IMR-90 (cell line): ENCODE data around the gene IGF2BP3. TPM values are rescaled to one million over a fixed set of nuclear protein-coding genes. Genes with fewer than 3 reads are reported as not detected.

Experiments used
- ATAC-seq: fragments of 200-7000 bp; cut with Tn5 transposase; 2 replicates; pipeline ENCODE4 v1.9.1; 2020; ENCODE audit warnings: low read depth, mild to moderate bottlenecking, moderate library complexity
- BruUV-seq: library from RNA; stranded (reverse); fragments of 400-500 nt; replicated peaks from 2 replicates; lab custom pipeline; 2021; lab: Mats Ljungman, UMichigan
- CTCF ChIA-PET: fragments of 300-600 bp; formaldehyde crosslinking; extraction: SDS; loops from one replicate; lab custom pipeline; 2021; ENCODE audit warnings: antibody characterized with exemption; lab: Yijun Ruan, JAX
- POLR2A ChIA-PET: fragments of 300-600 bp; sonication (Branson Sonifier 250); formaldehyde crosslinking; loops from one replicate; lab custom pipeline; 2022; ENCODE audit warnings: antibody characterized with exemption; ENCODE audit not compliant: unreplicated experiment; lab: Charles Lee
- DNase-seq: peaks from one replicate; pipeline ENCODE4 v3.0.0; 2013
- H2AFZ ChIP-seq: replicated peaks from 2 replicates; pipeline ENCODE3; 2013; ENCODE audit warnings: low read length, mild to moderate bottlenecking; ENCODE audit not compliant: poor library complexity
- H2AK5ac ChIP-seq: 2 replicates; pipeline ENCODE4 v1.6.1; 2013; ENCODE audit warnings: low read depth, low read length, inconsistent platforms
- H2AK9ac ChIP-seq: replicated peaks from 2 replicates; pipeline ENCODE3; 2013; ENCODE audit warnings: mild to moderate bottlenecking, low read depth, low read length, moderate library complexity; ENCODE audit not compliant: poor library complexity
- H2BK120ac ChIP-seq: 2 replicates; pipeline ENCODE4 v1.6.1; 2013; ENCODE audit warnings: low read depth, low read length, inconsistent platforms
- H2BK15ac ChIP-seq: 3 replicates; pipeline ENCODE4 v1.6.1; 2013; ENCODE audit warnings: low read depth, low read length, inconsistent platforms
- H2BK20ac ChIP-seq: 2 replicates; pipeline ENCODE4 v1.6.1; 2013; ENCODE audit warnings: low read depth, mild to moderate bottlenecking, inconsistent platforms, low read length, moderate library complexity
- H2BK5ac ChIP-seq: 2 replicates; pipeline ENCODE4 v1.6.1; 2013; ENCODE audit warnings: mild to moderate bottlenecking, low read depth, low read length, inconsistent platforms; ENCODE audit not compliant: poor library complexity, severe bottlenecking
- H3K14ac ChIP-seq: replicated peaks from 2 replicates; pipeline ENCODE4 v1.6.1; 2013; ENCODE audit warnings: low read depth, low read length, inconsistent platforms
- H3K18ac ChIP-seq: 2 replicates; pipeline ENCODE4 v1.6.1; 2013; ENCODE audit warnings: low read depth, low read length, control low read depth
- H3K23ac ChIP-seq: 2 replicates; pipeline ENCODE4 v1.6.1; 2013; ENCODE audit warnings: low read depth, low read length, inconsistent platforms
- H3K27ac ChIP-seq: 2 replicates; pipeline ENCODE4 v1.5.1; 2013; ENCODE audit warnings: mild to moderate bottlenecking, control low read depth, low read length; ENCODE audit not compliant: insufficient read depth
- H3K27me3 ChIP-seq: 2 replicates; pipeline ENCODE4 v1.6.1; 2013; ENCODE audit warnings: low read length; ENCODE audit not compliant: control insufficient read depth, insufficient read depth
- H3K36me3 ChIP-seq: 2 replicates; pipeline ENCODE4 v1.6.1; 2013; ENCODE audit warnings: low read length, mixed read lengths; ENCODE audit not compliant: control insufficient read depth, insufficient read depth
- H3K4ac ChIP-seq: 2 replicates; pipeline ENCODE4 v1.6.1; 2013; ENCODE audit warnings: low read depth, low read length, inconsistent platforms
- H3K4me1 ChIP-seq: 2 replicates; pipeline ENCODE4 v1.6.1; 2013; ENCODE audit warnings: low read length, mixed read lengths; ENCODE audit not compliant: control insufficient read depth, insufficient read depth
- H3K4me2 ChIP-seq: 2 replicates; pipeline ENCODE4 v1.6.1; 2013; ENCODE audit warnings: low read depth, mild to moderate bottlenecking, control low read depth, low read length, moderate library complexity
- H3K4me3 ChIP-seq: 2 replicates; pipeline ENCODE4 v1.5.1; 2013; ENCODE audit warnings: low read depth, mild to moderate bottlenecking, control low read depth, low read length, moderate library complexity; ENCODE audit not compliant: insufficient read depth
- H3K56ac ChIP-seq: 2 replicates; pipeline ENCODE4 v1.6.1; 2013; ENCODE audit warnings: low read length, inconsistent platforms; ENCODE audit not compliant: insufficient read depth; ENCODE audit errors: extremely low read depth
- H3K79me1 ChIP-seq, 2 experiments: 2 replicates each; pipeline ENCODE4 v1.6.1; 2013; ENCODE audit warnings: low read length in 2 of 2, inconsistent platforms in 1 of 2, low read depth in 1 of 2
- H3K9ac ChIP-seq: 2 replicates; pipeline ENCODE4 v1.6.1; 2013; ENCODE audit warnings: low read depth, low read length, control low read depth
- H3K9me1 ChIP-seq: 2 replicates; pipeline ENCODE4 v1.6.1; 2013; ENCODE audit warnings: low read length, inconsistent platforms; ENCODE audit not compliant: insufficient read depth
- H3K9me3 ChIP-seq: 2 replicates; pipeline ENCODE4 v1.6.1; 2013; ENCODE audit warnings: low read length; ENCODE audit not compliant: control insufficient read depth, insufficient read depth
- H4K20me1 ChIP-seq: 2 replicates; pipeline ENCODE4 v1.6.1; 2013; ENCODE audit warnings: low read length, inconsistent platforms; ENCODE audit not compliant: insufficient read depth
- H4K5ac ChIP-seq: 2 replicates; pipeline ENCODE4 v1.6.1; 2013; ENCODE audit warnings: mild to moderate bottlenecking, low read depth, low read length, control low read depth
- H4K8ac ChIP-seq, 2 experiments: 2 replicates each; pipeline ENCODE4 v1.6.1; 2013; ENCODE audit warnings: low read depth in 2 of 2, low read length in 2 of 2, control low read depth in 1 of 2, inconsistent platforms in 1 of 2
- H4K91ac ChIP-seq: 2 replicates; pipeline ENCODE4 v1.6.1; 2013; ENCODE audit warnings: low read depth, low read length, inconsistent platforms; ENCODE audit not compliant: insufficient read depth
- CEBPB ChIP-seq: IDR thresholded peaks from 2 replicates; pipeline ENCODE4 v1.6.1; 2012; ENCODE audit warnings: low read depth, low read length, improper control_type of control experiment
- CHD1 ChIP-seq: IDR thresholded peaks from 2 replicates; pipeline ENCODE4 v1.6.1; 2012; ENCODE audit warnings: low read depth, low read length, improper control_type of control experiment
- CTCF ChIP-seq: conservative IDR thresholded peaks from 2 replicates; pipeline ENCODE4 v1.5.1; 2012; ENCODE audit warnings: mild to moderate bottlenecking, low read depth, low read length, improper control_type of control experiment
- FOS ChIP-seq: fragments of 150-350 bp; IDR thresholded peaks from 2 replicates; pipeline ENCODE4 v1.6.1; 2016; ENCODE audit warnings: low read depth, low read length
- MAZ ChIP-seq: IDR thresholded peaks from 2 replicates; pipeline ENCODE4 v1.6.1; 2012; ENCODE audit warnings: low read depth, mild to moderate bottlenecking, low read length, improper control_type of control experiment, moderate library complexity, borderline replicate concordance
- RCOR1 ChIP-seq: IDR thresholded peaks from 2 replicates; pipeline ENCODE4 v1.6.1; 2012; ENCODE audit warnings: mild to moderate bottlenecking, low read length, improper control_type of control experiment; ENCODE audit not compliant: insufficient replicate concordance
- RFX5 ChIP-seq: IDR thresholded peaks from 2 replicates; pipeline ENCODE4 v1.8.0; 2012; ENCODE audit warnings: low read depth, mild to moderate bottlenecking, low read length, moderate library complexity
- dilution Hi-C: fragments of 300-500 bp; cut with HindIII; formaldehyde crosslinking; loops from one replicate; pipeline ENCODE4 v1.14.3; 2018; ENCODE audit warnings: low sequenced_read_pairs; ENCODE audit not compliant: unreplicated experiment
- in situ Hi-C: fragments of 300-500 bp; cut with MboI; formaldehyde crosslinking; loops from 3 replicates; pipeline ENCODE4 v1.14.3; 2019; ENCODE audit warnings: low sequenced_read_pairs, inconsistent platforms, mixed read lengths
- intact Hi-C: fragments of 100-400 bp; cut with micrococcal nuclease; formaldehyde crosslinking; loops from 2 replicates; pipeline ENCODE4 v1.10.0; 2022
- polyA plus RNA-seq, 3 experiments: library from polyadenylated mRNA; depleted of rRNA; stranded (reverse); fragments of >200 nt; gene quantifications; 2 replicates each; pipeline ENCODE4 v1.2.3, GENCODE V29; 2012; ENCODE audit warnings: low replicate concordance in 1 of 3
- total RNA-seq: library from RNA; depleted of rRNA; stranded (reverse); fragments of >200 nt; gene quantifications from 2 replicates; pipeline ENCODE4 v1.2.3, GENCODE V29; 2012

IGF2BP3 gene
- total and polyA plus RNA-seq, 2 of the 4 experiments (the other 2 are of a cell fraction): 50.9 to 59.3 TPM

- H2AK9ac ChIP-seq: peak overlapping the region; percentile 70
- peaks cover 13% of the 10 kb centered on the region; the same call in 1 of the 2 replicates for H4K20me1 ChIP-seq
- peak overlapping the region; percentile 30; the same call in 1 of the 2 replicates for H4K5ac ChIP-seq
- BruUV-seq: no TSS peak
- H3K23ac ChIP-seq: peak overlapping the region; percentile 61; the same call in 1 of the 2 replicates
- peak overlapping the region; percentile 53; the same call in 1 of the 2 replicates for H4K91ac ChIP-seq
- peak overlapping the region; percentile 40 for H2BK5ac ChIP-seq
- 0 out of 2 replicates have a peak overlapping the region, but pooled peaks have one; percentile 3 for H2AK5ac ChIP-seq
- H3K27me3 ChIP-seq: no peaks in the 10 kb centered on the region
- DNase-seq (no peak), ATAC-seq (no peak)
- H2BK120ac ChIP-seq: no peak overlapping the region
- CTCF ChIA-PET: interaction anchor here (0.6 to 0.8 kb wide), 2 partner anchors 23 to 65 kb away, joined by 4 to 5 read pairs; no protein-coding TSS in a partner anchor
- no peak overlapping the region for H4K8ac ChIP-seq
- peak overlapping the region; percentile 15; the same call in 1 of the 3 replicates for H2BK15ac ChIP-seq
- peaks cover 5% of the 10 kb centered on the region for H3K9me3 ChIP-seq
- no peak overlapping the region for H3K9ac ChIP-seq
- peak overlapping the region; percentile 54 for H3K18ac ChIP-seq
- POLR2A ChIA-PET: no interaction called here
- dilution Hi-C loops (no loop called here), in situ Hi-C loops (no loop called here), intact Hi-C loops (no loop called here)
- peaks cover 5% of the 10 kb centered on the region for H3K9me1 ChIP-seq
- H3K36me3 ChIP-seq: peaks cover 19% of the 10 kb centered on the region
- no peak overlapping the region; the same call in 1 of the 2 replicates for H3K56ac ChIP-seq
- TF ChIP-seq RCOR1 (no peak), MAZ (no peak), CHD1 (no peak), CTCF (no peak), FOS (no peak), RFX5 (no peak), CEBPB (no peak)
- H3K4me2 ChIP-seq: no peak overlapping the region
- peaks cover 14 to 58% of the 10 kb centered on the region in 2 experiments for H3K79me1 ChIP-seq
- H3K27ac ChIP-seq: no peak overlapping the region
- peak overlapping the region; percentile 61 for H3K4ac ChIP-seq
- H2BK20ac ChIP-seq: peak overlapping the region; percentile 39
- peaks cover 23% of the 10 kb centered on the region for H3K4me1 ChIP-seq
- peak overlapping the region; percentile 48; the same call in 1 of the 2 replicates for H3K14ac ChIP-seq
- H2AFZ ChIP-seq: no peak overlapping the region
- H3K4me3 ChIP-seq: no peak overlapping the region
Measured at GRCh38 chr7:23337374-23337773, 132.9 kb downstream of the IGF2BP3 start.
